Astrocyte (in vitro differentiated cells and primary cell): Measurements from ENCODE around the gene ATG7.

Source experiments
- CTCF ChIP-seq: IDR thresholded peaks from 2 replicates; pipeline ENCODE4 v1.5.1; 2011; ENCODE audit warnings: low read depth, mild to moderate bottlenecking, inconsistent platforms, low read length, moderate library complexity; ENCODE audit not compliant: insufficient read depth
- EZH2 ChIP-seq: IDR thresholded peaks from 2 replicates; pipeline ENCODE4 v1.6.1; 2012; ENCODE audit warnings: mild to moderate bottlenecking, low read length, inconsistent platforms; ENCODE audit not compliant: insufficient read depth

DNA sequence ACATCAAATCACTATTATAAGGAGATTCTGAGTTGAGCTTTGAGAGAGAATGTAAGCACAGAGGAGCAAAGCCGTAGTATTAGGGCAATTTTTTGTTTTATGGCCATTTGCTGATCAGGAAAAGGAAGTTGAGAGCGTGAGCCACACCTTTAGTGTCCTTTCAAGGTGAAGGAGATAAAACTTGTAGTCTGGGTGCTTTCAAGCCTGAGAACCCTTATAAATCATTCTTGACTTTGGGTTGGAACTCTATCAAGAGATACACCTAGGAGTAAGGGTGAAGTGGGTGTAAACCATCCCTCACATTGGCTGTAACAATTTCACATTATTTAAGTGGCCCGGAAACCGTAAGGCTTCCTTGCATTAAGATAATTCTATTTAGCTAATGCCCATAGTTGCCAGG is 122.2 kb downstream of the ATG7 start:
- no peak for TF ChIP-seq CTCF
- TF ChIP-seq EZH2 = no peak
